ENCODE measurements around the gene HSPA6.
"Not testable (repeated sequence)": the region's sequence is repeated elsewhere in the genome, so short reads cannot be mapped to it uniquely, and the experiment has no call there.

- TF ChIP-seq CTCF (conservative IDR thresholded peaks at IDR 0.05; ENCODE audit: low read depth in 2 of 2); EZH2 (IDR thresholded peaks at IDR 0.05; ENCODE audit: low read depth, unreplicated experiment); EZH2phosphoT487 (IDR thresholded peaks at IDR 0.05; ENCODE audit: unreplicated experiment); ZNF331 (CRISPR knock-in tag; IDR thresholded peaks at IDR 0.05; ENCODE audit: low read depth); POLR2AphosphoS5 (IDR thresholded peaks at IDR 0.05; ENCODE audit: low read depth); JUNB (IDR thresholded peaks at IDR 0.05; ENCODE audit: unreplicated experiment): not testable (repeated sequence)
These were observed 12.8 kb downstream of the HSPA6 start for GRCh38 chr1:161537068-161537669.

Measured in GM23338 (cell line).